GM18907 (cell line): ENCODE data around the gene OR4F29.
"Not testable (repeated sequence)": the region's sequence is repeated elsewhere in the genome, so short reads cannot be mapped to it uniquely, and the experiment has no call there.

ENCODE experiments used
- ATAC-seq: cut with Tn5 transposase; IDR thresholded peaks from one replicate; pipeline ENCODE4 v1.9.1; 2021; ENCODE audit warnings: mild to moderate bottlenecking, moderate library complexity; ENCODE audit not compliant: unreplicated experiment

OR4F29 gene, protein sequence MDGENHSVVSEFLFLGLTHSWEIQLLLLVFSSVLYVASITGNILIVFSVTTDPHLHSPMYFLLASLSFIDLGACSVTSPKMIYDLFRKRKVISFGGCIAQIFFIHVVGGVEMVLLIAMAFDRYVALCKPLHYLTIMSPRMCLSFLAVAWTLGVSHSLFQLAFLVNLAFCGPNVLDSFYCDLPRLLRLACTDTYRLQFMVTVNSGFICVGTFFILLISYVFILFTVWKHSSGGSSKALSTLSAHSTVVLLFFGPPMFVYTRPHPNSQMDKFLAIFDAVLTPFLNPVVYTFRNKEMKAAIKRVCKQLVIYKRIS

GRCh38 chr1:451578-451977, at the start of gene OR4F29:
Gene OR4F29, minus strand, starts transcription at chr1:451678. Its CDS starts 0 bp downstream, at chr1:451678.
- not testable (repeated sequence) for ATAC-seq
